SK-N-SH (cell line): Measurements from ENCODE around the gene RNASET2. TPM values are rescaled to one million over a fixed set of nuclear protein-coding genes. Genes with fewer than 3 reads are reported as not detected.

Experiments used
- CTCF ChIA-PET: fragments of 300-600, 350-600 bp; formaldehyde crosslinking; extraction: SDS; loops from one replicate; lab custom pipeline; 2021; lab: Yijun Ruan, JAX
- POLR2A ChIA-PET: fragments of 350-600 bp; sonication (Branson Sonifier 250); formaldehyde crosslinking; extraction: SDS; loops from one replicate; lab custom pipeline; 2020; ENCODE audit warnings: antibody characterized with exemption, inconsistent platforms; lab: Yijun Ruan, JAX
- DNase-seq: peaks from one replicate; pipeline ENCODE4 v3.0.0; 2012
- H2AFZ ChIP-seq: fragments of 200-600 bp; sonication (generic); 2 replicates; pipeline ENCODE4 v1.8.1; 2016; ENCODE audit warnings: antibody characterized with exemption, mild to moderate bottlenecking, low read depth
- H3F3A ChIP-seq: fragments of 200-600 bp; sonication (generic); replicated peaks from 2 replicates; pipeline ENCODE3; 2016; ENCODE audit warnings: antibody characterized with exemption, mild to moderate bottlenecking; ENCODE audit not compliant: insufficient read depth
- H3K27ac ChIP-seq, 2 experiments: fragments of 200-500 bp in 1 of 2; fragments of 200-600 bp in 1 of 2; sonication (Bioruptor generic) in 1 of 2; sonication (generic), shearing (Covaris generic) in 1 of 2; 2 replicates each; pipeline versions ENCODE4 v1.5.1 to v1.6.1; 2014 to 2016; ENCODE audit warnings: low read depth in 2 of 2, inconsistent platforms in 1 of 2, low read length in 1 of 2, mild to moderate bottlenecking in 1 of 2, mixed read lengths in 1 of 2
- H3K27me3 ChIP-seq: fragments of 200-600 bp; sonication (generic), shearing (Covaris generic); 2 replicates; pipeline ENCODE4 v1.6.1; 2016; ENCODE audit warnings: mixed run types; ENCODE audit not compliant: insufficient read depth
- H3K36me3 ChIP-seq, 2 experiments: fragments of 200-500 bp in 1 of 2; fragments of 200-600 bp in 1 of 2; sonication (Bioruptor generic) in 1 of 2; sonication (generic) in 1 of 2; replicated peaks in 1 of 2; 2 replicates each; pipeline versions ENCODE3 to v1.5.1; 2014 to 2016; ENCODE audit warnings: low read length in 1 of 2, mild to moderate bottlenecking in 1 of 2; ENCODE audit not compliant: insufficient read depth in 2 of 2, control insufficient read depth in 1 of 2
- H3K4me1 ChIP-seq, 2 experiments: fragments of 200-500 bp in 1 of 2; fragments of 200-600 bp in 1 of 2; sonication (Bioruptor generic) in 1 of 2; sonication (generic), shearing (Covaris generic) in 1 of 2; 2 replicates each; pipeline versions ENCODE4 v1.5.1 to v1.6.1; 2014 to 2016; ENCODE audit warnings: low read depth in 1 of 2, low read length in 1 of 2, mixed run types in 1 of 2; ENCODE audit not compliant: insufficient read depth in 2 of 2, control insufficient read depth in 1 of 2
- H3K4me2 ChIP-seq: fragments of 200-600 bp; sonication (generic), shearing (Covaris generic); 2 replicates; pipeline ENCODE4 v1.6.1; 2017; ENCODE audit warnings: mixed run types
- H3K4me3 ChIP-seq, 2 experiments: fragments of 200-500 bp in 1 of 2; fragments of 200-600 bp in 1 of 2; sonication (Bioruptor generic) in 1 of 2; sonication (generic), shearing (Covaris generic) in 1 of 2; 2 replicates each; pipeline versions ENCODE4 v1.5.1 to v1.8.1; 2014 to 2016; ENCODE audit warnings: low read depth in 2 of 2, inconsistent platforms in 1 of 2, low read length in 1 of 2, mild to moderate bottlenecking in 1 of 2, mixed read lengths in 1 of 2, moderate library complexity in 1 of 2
- H3K79me2 ChIP-seq: fragments of 200-600 bp; sonication (generic); 2 replicates; pipeline ENCODE4 v1.8.1; 2017; ENCODE audit warnings: mild to moderate bottlenecking; ENCODE audit not compliant: insufficient read depth
- H3K9ac ChIP-seq: fragments of 200-600 bp; sonication (generic); 2 replicates; pipeline ENCODE4 v1.6.1; 2017; ENCODE audit warnings: mixed run types
- H3K9me2 ChIP-seq: fragments of 200-600 bp; sonication (generic); 2 replicates; pipeline ENCODE4 v1.6.1; 2017; ENCODE audit warnings: mixed run types
- H3K9me3 ChIP-seq: fragments of 200-600 bp; sonication (generic); 2 replicates; pipeline ENCODE4 v1.6.1; 2017; ENCODE audit warnings: mixed run types, mild to moderate bottlenecking, moderate library complexity
- H4K20me1 ChIP-seq: fragments of 200-600 bp; sonication (generic); 2 replicates; pipeline ENCODE4 v1.6.1; 2017; ENCODE audit warnings: mild to moderate bottlenecking, mixed run types; ENCODE audit not compliant: insufficient read depth
- EP300 ChIP-seq, 2 experiments: IDR thresholded peaks; 2 replicates each; pipeline versions ENCODE4 v1.4.0 to v1.6.1; 2012; ENCODE audit warnings: borderline replicate concordance in 1 of 2, low read depth in 1 of 2, low read length in 1 of 2
- EZH2phosphoT487 ChIP-seq: fragments of 200-600 bp; sonication (generic); IDR thresholded peaks from 2 replicates; pipeline ENCODE4 v1.6.1; 2017; ENCODE audit warnings: low read depth, mixed run types, mild to moderate bottlenecking, antibody characterized with exemption, moderate library complexity, borderline replicate concordance
- FOSL2 ChIP-seq: IDR thresholded peaks from 2 replicates; pipeline ENCODE4 v1.4.0; 2012; ENCODE audit warnings: low read depth, mild to moderate bottlenecking, moderate library complexity, borderline replicate concordance
- FOXM1 ChIP-seq: IDR thresholded peaks from 2 replicates; pipeline ENCODE4 v1.4.0; 2012; ENCODE audit warnings: low read depth, mild to moderate bottlenecking
- GABPA ChIP-seq: IDR thresholded peaks from 2 replicates; pipeline ENCODE4 v1.4.0; 2012; ENCODE audit warnings: low read depth, mild to moderate bottlenecking
- IRF3 ChIP-seq: fragments of 150-350 bp; IDR thresholded peaks from 2 replicates; pipeline ENCODE4 v1.6.1; 2016; ENCODE audit warnings: mild to moderate bottlenecking, low read depth, low read length
- JUND ChIP-seq: IDR thresholded peaks from 2 replicates; pipeline ENCODE4 v1.4.0; 2012
- MAX ChIP-seq: IDR thresholded peaks from 2 replicates; pipeline ENCODE4 v1.4.0; 2012; ENCODE audit warnings: low read depth
- PBX3 ChIP-seq: IDR thresholded peaks from 2 replicates; pipeline ENCODE4; 2012
- POLR2AphosphoS5 ChIP-seq: IDR thresholded peaks from 2 replicates; pipeline ENCODE4 v1.6.1; 2012; ENCODE audit warnings: low read depth, low read length
- SIN3A ChIP-seq: IDR thresholded peaks from 2 replicates; pipeline ENCODE4 v1.6.1; 2012; ENCODE audit warnings: low read depth, mild to moderate bottlenecking, low read length, moderate library complexity, borderline replicate concordance
- TAF1 ChIP-seq: IDR thresholded peaks from 2 replicates; pipeline ENCODE4 v1.6.1; 2012; ENCODE audit warnings: low read depth, mild to moderate bottlenecking, low read length, moderate library complexity, borderline replicate concordance
- TEAD4 ChIP-seq: IDR thresholded peaks from 2 replicates; pipeline ENCODE4 v1.4.0; 2012; ENCODE audit warnings: mild to moderate bottlenecking, borderline replicate concordance; ENCODE audit not compliant: insufficient read depth
- YY1 ChIP-seq: IDR thresholded peaks from 2 replicates; pipeline ENCODE4 v1.4.0; 2012; ENCODE audit warnings: low read depth, mild to moderate bottlenecking
- ZBTB33 ChIP-seq: IDR thresholded peaks from 2 replicates; pipeline ENCODE4 v1.4.0; 2012; ENCODE audit warnings: low read depth, borderline replicate concordance
- WGBS: methylation state at CpG from one replicate; pipeline ENCODE4 v1.1.6; 2017; ENCODE audit warnings: low lambda C conversion rate; 5-methylcytosine and 5-hydroxymethylcytosine counted together
- polyA plus RNA-seq, 3 experiments: library from polyadenylated mRNA; depleted of rRNA; stranded (reverse); fragments of >200 nt; gene quantifications; 2 replicates each; pipeline ENCODE4 v1.2.3, GENCODE V29; 2012

RNASET2 gene
- polyA plus RNA-seq, 1 of the 3 experiments (the other 2 are of a cell fraction) = 59.2 TPM

GRCh38 chr6:166952121-166952520 is 4.2 kb downstream of the RNASET2 start:
- POLR2A ChIA-PET = no interaction called here
- Histone ChIP-seq H3K9me3 (no peaks in the 10 kb centered on the region), H3K4me2 (no peak overlapping the region), H3K4me1 (peaks cover 0 to 9% of the 10 kb centered on the region in 2 experiments; a peak in 1 of 4 replicates), H2AFZ (no peak overlapping the region), H4K20me1 (no peaks in the 10 kb centered on the region), H3K9ac (no peak overlapping the region), H3F3A (no peaks in the 10 kb centered on the region), H3K9me2 (no peaks in the 10 kb centered on the region), H3K27me3 (no peaks in the 10 kb centered on the region), H3K4me3 (no peak overlapping the region), H3K36me3 (peaks cover 0 to 12% of the 10 kb centered on the region in 2 experiments), H3K79me2 (no peaks in the 10 kb centered on the region), H3K27ac (no peak overlapping the region)
- WGBS = 85% methylated on average over 12 of the region's 12 CpGs
- CTCF ChIA-PET = interaction anchor here (1.1 to 3.4 kb wide), 17 partner anchors 9 to 510 kb away, joined by 3 to 24 read pairs (median 7); no protein-coding TSS in a partner anchor
- TF ChIP-seq SIN3A = no peak
- no peak for TF ChIP-seq POLR2AphosphoS5
- no peak for TF ChIP-seq PBX3
- TF ChIP-seq YY1 = no peak
- no peak for TF ChIP-seq FOXM1
- TF ChIP-seq EZH2phosphoT487 = no peak
- no peak for TF ChIP-seq FOSL2
- no peak for TF ChIP-seq MAX
- TF ChIP-seq JUND = no peak
- TF ChIP-seq TEAD4 = no peak
- TF ChIP-seq GABPA = no peak
- no peak for TF ChIP-seq ZBTB33
- no peak for TF ChIP-seq IRF3
- no peak for TF ChIP-seq EP300 (IDR thresholded peaks at IDR 0.05; ENCODE audit: borderline replicate concordance in 1 of 2, low read depth in 1 of 2, low read length in 1 of 2)
- no peak for TF ChIP-seq TAF1
- DNase-seq = no peak
